Measurements from ENCODE around the gene KCNJ2.

DNA sequence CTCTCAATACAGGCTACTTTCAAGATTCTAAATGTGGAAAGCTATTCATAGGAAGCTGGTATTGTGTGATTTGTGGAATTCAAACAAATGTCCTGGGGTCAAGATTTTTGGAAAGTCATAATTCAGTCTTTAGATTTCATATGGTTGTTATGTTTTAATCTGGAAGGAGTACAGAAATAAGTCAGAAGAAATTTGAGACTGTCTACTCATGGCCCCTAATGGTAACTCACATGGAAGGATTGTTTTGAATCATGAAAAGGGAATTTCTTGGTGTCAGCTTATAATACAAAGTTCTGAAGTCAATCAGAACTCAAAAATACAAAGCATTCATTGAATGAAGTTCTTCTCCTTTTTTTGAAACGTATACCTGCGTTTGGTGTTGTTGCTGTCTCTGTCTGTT, 3.1 kb downstream of the KCNJ2 start:
- no peak for TF ChIP-seq POLR2A (IDR thresholded peaks at IDR 0.05)
- TF ChIP-seq, protein P1, sequence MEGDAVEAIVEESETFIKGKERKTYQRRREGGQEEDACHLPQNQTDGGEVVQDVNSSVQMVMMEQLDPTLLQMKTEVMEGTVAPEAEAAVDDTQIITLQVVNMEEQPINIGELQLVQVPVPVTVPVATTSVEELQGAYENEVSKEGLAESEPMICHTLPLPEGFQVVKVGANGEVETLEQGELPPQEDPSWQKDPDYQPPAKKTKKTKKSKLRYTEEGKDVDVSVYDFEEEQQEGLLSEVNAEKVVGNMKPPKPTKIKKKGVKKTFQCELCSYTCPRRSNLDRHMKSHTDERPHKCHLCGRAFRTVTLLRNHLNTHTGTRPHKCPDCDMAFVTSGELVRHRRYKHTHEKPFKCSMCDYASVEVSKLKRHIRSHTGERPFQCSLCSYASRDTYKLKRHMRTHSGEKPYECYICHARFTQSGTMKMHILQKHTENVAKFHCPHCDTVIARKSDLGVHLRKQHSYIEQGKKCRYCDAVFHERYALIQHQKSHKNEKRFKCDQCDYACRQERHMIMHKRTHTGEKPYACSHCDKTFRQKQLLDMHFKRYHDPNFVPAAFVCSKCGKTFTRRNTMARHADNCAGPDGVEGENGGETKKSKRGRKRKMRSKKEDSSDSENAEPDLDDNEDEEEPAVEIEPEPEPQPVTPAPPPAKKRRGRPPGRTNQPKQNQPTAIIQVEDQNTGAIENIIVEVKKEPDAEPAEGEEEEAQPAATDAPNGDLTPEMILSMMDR (IDR thresholded peaks at IDR 0.05): no peak

Measured in vagina (tissue), 2 donors.